Testis (tissue), 3 donors: ENCODE results near the gene CEACAM3. TPM values are rescaled to one million over a fixed set of nuclear protein-coding genes. Genes with fewer than 3 reads are reported as not detected.
"Not testable (repeated sequence)": the region's sequence is repeated elsewhere in the genome, so short reads cannot be mapped to it uniquely, and the experiment has no call there.

Experiments used
- DNase-seq: peaks from one replicate; pipeline ENCODE4 v3.0.0-alpha.2; 2019
- H3K27ac ChIP-seq, 2 donors: fragments of 200-600 bp; sonication (generic); one replicate each; pipeline ENCODE4 v1.5.1; 2019
- H3K27me3 ChIP-seq: fragments of 200-600 bp; sonication (generic); one replicate; pipeline ENCODE4 v1.5.1; 2019
- H3K36me3 ChIP-seq: fragments of 200-600 bp; sonication (generic); one replicate; pipeline ENCODE4 v1.5.1; 2017; ENCODE audit warnings: low read depth; ENCODE audit errors: missing control alignments
- H3K4me1 ChIP-seq: fragments of 200-600 bp; sonication (generic); one replicate; pipeline ENCODE4 v1.5.1; 2019
- H3K4me3 ChIP-seq, 2 donors: fragments of 200-600 bp; sonication (generic); one replicate each; pipeline ENCODE4 v1.5.1; 2017 to 2019
- H3K9me3 ChIP-seq: fragments of 200-600 bp; sonication (generic); one replicate; pipeline ENCODE4 v1.5.1; 2017
- POLR2A ChIP-seq: fragments of 450-650 bp; IDR thresholded peaks from one replicate; pipeline ENCODE4 v1.6.1; 2017; ENCODE audit warnings: antibody characterized with exemption, mild to moderate bottlenecking, moderate library complexity
- WGBS, 2 donors: methylation state at CpG; one replicate each; pipeline ENCODE4 v1.1.5; 2018; 5-methylcytosine and 5-hydroxymethylcytosine counted together
- intact Hi-C: fragments of 100-400 bp; cut with DNase I; formaldehyde crosslinking; loops from one replicate; pipeline ENCODE4 v1.15.1; 2023; ENCODE audit warnings: low total_unique reads
- polyA plus RNA-seq: library from polyadenylated mRNA; stranded (reverse); fragments of 350-450 nt; fragmentation: Illumina TruSeq; extraction: RNeasy Lipid Tissue Mini Kit (QIAGEN cat#74804); gene quantifications from one replicate; pipeline ENCODE4 v1.2.3, GENCODE V29; 2014; ENCODE audit warnings: low read depth, low replicate concordance; ENCODE audit not compliant: insufficient read depth
- total RNA-seq, 2 donors: library from RNA; depleted of rRNA; stranded (reverse); fragments of >200 nt; gene quantifications; one replicate each; pipeline ENCODE4 v1.2.3, GENCODE V29; 2016
- TF ChIP-seq, protein P1 (sequence below), 3 experiments: fragments of 450-650 bp in 2 of 3; fragments of 200-600 bp in 1 of 3; sonication (generic) in 1 of 3; IDR thresholded peaks; one replicate each; pipeline ENCODE4 v1.5.1; 2016 to 2019; ENCODE audit warnings: antibody characterized with exemption in 3 of 3, mild to moderate bottlenecking in 2 of 3, moderate library complexity in 1 of 3

CEACAM3 gene
- total and polyA plus RNA-seq, 3 donors from 2014 or later, result not detected

DNA sequence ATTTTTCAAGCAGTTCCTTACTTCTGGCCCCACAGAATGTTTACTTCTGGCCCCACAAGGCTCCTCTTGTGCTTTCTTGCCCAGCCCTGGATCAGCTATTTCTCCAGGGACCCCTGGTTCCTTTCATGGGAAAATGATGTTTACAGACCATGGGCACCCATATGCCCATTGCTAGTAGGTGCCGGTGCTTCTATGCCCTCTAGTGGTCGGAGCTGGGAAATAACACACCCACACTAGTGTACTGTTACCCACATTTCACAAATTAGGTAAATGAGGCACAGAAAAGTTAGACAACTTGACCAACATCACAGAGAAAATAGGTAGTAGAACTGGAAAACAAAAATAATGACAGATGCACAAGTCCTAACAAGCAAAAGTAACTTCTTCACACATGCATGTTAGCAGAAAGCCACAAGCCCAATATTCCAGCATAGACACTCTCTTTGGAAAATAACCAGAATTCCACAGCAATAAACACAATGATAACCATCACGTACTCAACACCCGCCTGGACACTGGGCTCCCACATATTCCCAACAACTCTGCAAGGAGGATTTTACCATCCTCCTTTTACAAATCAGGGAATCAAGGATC, 42.4 kb upstream of the CEACAM3 start:
- H3K9me3 ChIP-seq, result no peaks in the 10 kb centered on the region
- H3K4me3 ChIP-seq, result no peak overlapping the region
- WGBS, 2 donors, result 31 to 40% methylated on average over 4 of the region's 4 CpGs
- peak; percentile 73 for DNase-seq
- TF ChIP-seq, protein P1, sequence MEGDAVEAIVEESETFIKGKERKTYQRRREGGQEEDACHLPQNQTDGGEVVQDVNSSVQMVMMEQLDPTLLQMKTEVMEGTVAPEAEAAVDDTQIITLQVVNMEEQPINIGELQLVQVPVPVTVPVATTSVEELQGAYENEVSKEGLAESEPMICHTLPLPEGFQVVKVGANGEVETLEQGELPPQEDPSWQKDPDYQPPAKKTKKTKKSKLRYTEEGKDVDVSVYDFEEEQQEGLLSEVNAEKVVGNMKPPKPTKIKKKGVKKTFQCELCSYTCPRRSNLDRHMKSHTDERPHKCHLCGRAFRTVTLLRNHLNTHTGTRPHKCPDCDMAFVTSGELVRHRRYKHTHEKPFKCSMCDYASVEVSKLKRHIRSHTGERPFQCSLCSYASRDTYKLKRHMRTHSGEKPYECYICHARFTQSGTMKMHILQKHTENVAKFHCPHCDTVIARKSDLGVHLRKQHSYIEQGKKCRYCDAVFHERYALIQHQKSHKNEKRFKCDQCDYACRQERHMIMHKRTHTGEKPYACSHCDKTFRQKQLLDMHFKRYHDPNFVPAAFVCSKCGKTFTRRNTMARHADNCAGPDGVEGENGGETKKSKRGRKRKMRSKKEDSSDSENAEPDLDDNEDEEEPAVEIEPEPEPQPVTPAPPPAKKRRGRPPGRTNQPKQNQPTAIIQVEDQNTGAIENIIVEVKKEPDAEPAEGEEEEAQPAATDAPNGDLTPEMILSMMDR (IDR thresholded peaks at IDR 0.05), result peak in 2 of 3 experiments; percentile 34 to 60
- no peak for TF ChIP-seq POLR2A
- H3K4me1 ChIP-seq, result no peaks in the 10 kb centered on the region
- no peaks in the 10 kb centered on the region for H3K36me3 ChIP-seq
- intact Hi-C loops, result no loop called here
- no peaks in the 10 kb centered on the region for H3K27me3 ChIP-seq
- no peak overlapping the region for H3K27ac ChIP-seq

DNA sequence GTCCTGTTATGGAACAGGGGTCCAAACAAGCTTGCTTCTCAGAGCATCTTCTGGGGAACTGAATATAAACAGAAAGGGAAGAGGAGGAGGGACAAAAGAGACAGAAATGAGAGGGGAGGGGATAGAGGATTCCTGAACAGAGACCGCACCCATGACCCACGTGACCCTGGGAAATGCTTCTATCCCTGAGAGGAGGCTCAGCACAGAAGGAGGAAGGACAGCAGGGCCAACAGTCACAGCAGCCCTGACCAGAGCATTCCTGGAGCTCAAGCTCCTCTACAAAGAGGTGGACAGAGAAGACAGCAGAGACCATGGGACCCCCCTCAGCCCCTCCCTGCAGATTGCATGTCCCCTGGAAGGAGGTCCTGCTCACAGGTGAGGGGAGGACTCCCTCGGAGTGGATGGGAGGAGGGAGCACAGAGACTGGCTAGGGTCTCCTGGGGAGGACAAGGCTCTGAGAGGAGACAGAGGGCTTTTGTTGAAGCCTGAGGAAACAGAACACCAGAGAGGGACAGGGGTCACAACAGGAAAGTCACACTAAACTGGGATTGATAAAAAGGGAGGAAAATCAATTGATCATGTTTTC, 41.0 kb upstream of the CEACAM3 start, which contains the start of gene CEACAM6:
CEACAM6 (plus strand) TSS at position 203 of the 586 bp plus-strand sequence; CDS start at position 312, 109 bp downstream.
- Histone ChIP-seq H3K4me3 (no peak within 1 kb of the TSS), H3K4me1 (no peaks in the 10 kb centered on the region), H3K27me3 (no peaks in the 10 kb centered on the region), H3K9me3 (no peaks in the 10 kb centered on the region), H3K27ac (no peak within 1 kb of the TSS), H3K36me3 (no peaks in the 10 kb centered on the region)
- 42 to 63% methylated on average over 3 of the region's 3 CpGs for WGBS, 2 donors
- intact Hi-C loops, result no loop called here
- TF ChIP-seq POLR2A, result no peak
- TF ChIP-seq, protein P1 (IDR thresholded peaks at IDR 0.05), result no peak
- no peak for DNase-seq

DNA sequence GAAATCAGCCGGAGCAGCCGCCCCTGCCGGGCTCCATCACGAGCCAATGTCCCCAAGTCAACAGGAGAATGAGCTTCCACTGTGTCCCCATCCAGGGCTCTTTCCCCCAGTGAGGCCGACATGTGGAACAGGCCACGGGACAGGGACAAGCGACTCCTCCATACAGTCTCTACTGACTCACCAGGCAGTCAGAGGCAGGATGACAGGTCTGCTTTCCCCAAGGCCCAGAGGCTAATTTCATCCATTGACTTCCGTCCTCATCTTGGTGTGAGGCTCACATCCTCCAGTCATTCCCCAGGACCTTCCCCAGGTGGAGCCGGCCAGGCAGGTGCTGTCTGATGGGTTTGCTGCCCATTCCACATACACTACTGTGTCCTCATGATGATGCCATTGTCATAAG, 37.5 kb upstream of the CEACAM3 start:
- no peaks in the 10 kb centered on the region for H3K27me3 ChIP-seq
- 72 to 87% methylated on average over 6 to 9 of the region's 9 CpGs for WGBS, 2 donors
- no peaks in the 10 kb centered on the region for H3K4me1 ChIP-seq
- H3K27ac ChIP-seq, result no peak overlapping the region
- TF ChIP-seq, protein P1 (IDR thresholded peaks at IDR 0.05), result no peak
- no peak for TF ChIP-seq POLR2A
- no peaks in the 10 kb centered on the region for H3K36me3 ChIP-seq
- intact Hi-C loops, result no loop called here
- H3K9me3 ChIP-seq, result no peaks in the 10 kb centered on the region
- no peak for DNase-seq
- H3K4me3 ChIP-seq, result no peak overlapping the region

DNA sequence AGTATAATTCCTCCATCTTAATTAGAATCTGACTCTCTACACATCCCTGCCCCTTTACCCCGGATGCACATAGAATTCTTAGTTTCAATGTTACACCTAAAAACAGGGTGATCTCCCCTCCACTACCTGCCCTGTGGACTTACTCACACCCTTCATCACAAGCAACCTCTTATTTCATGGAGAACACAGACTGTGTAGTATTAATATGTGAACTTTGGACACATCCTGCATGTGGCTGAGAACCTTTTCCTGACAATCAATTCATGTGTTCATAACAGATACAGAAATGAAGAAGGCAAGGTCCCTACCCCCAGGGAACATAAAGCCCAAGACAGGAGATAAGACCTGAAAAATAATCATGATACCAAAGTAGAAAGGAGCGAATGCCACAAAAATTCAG, 29.3 kb upstream of the CEACAM3 start:
- no peaks in the 10 kb centered on the region for H3K36me3 ChIP-seq
- no peaks in the 10 kb centered on the region for H3K9me3 ChIP-seq
- intact Hi-C loops, result no loop called here
- no peak for TF ChIP-seq POLR2A
- TF ChIP-seq, protein P1 (IDR thresholded peaks at IDR 0.05), result no peak
- no peaks in the 10 kb centered on the region for H3K27me3 ChIP-seq
- 62 to 82% methylated on average over 2 of the region's 2 CpGs for WGBS, 2 donors
- H3K4me3 ChIP-seq, result no peak overlapping the region
- DNase-seq, result no peak
- no peak overlapping the region for H3K27ac ChIP-seq
- H3K4me1 ChIP-seq, result no peaks in the 10 kb centered on the region

DNA sequence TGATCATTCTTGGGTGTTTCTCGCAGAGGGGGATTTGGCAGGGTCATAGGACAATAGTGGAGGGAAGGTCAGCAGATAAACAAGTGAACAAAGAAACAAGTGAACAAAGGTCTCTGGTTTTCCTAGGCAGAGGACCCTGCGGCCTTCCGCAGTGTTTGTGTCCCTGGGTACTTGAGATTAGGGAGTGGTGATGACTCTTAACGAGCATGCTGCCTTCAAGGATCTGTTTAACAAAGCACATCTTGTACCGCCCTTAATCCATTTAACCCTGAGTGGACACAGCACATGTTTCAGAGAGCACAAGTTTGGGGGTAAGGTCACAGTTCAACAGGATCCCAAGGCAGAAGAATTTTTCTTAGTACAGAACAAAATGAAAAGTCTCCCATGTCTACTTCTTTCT, 28.3 kb upstream of the CEACAM3 start:
- H3K4me1 ChIP-seq, H3K27me3 ChIP-seq, DNase-seq, H3K4me3 ChIP-seq, intact Hi-C loops, H3K36me3 ChIP-seq, H3K9me3 ChIP-seq, H3K27ac ChIP-seq: not testable (repeated sequence)
- WGBS, 2 donors, result 54 to 60% methylated on average over 5 of the region's 5 CpGs
